ENCODE results near the gene ADRA2A. TPM values are rescaled to one million over a fixed set of nuclear protein-coding genes. Genes with fewer than 3 reads are reported as not detected.
A peak's percentile ranks its signal among the peaks of the same experiment; 100 is the strongest.

The ADRA2A gene
- total RNA-seq, result 4.7 to 5.2 TPM (median 4.9 TPM) in 3 replicates

DNA sequence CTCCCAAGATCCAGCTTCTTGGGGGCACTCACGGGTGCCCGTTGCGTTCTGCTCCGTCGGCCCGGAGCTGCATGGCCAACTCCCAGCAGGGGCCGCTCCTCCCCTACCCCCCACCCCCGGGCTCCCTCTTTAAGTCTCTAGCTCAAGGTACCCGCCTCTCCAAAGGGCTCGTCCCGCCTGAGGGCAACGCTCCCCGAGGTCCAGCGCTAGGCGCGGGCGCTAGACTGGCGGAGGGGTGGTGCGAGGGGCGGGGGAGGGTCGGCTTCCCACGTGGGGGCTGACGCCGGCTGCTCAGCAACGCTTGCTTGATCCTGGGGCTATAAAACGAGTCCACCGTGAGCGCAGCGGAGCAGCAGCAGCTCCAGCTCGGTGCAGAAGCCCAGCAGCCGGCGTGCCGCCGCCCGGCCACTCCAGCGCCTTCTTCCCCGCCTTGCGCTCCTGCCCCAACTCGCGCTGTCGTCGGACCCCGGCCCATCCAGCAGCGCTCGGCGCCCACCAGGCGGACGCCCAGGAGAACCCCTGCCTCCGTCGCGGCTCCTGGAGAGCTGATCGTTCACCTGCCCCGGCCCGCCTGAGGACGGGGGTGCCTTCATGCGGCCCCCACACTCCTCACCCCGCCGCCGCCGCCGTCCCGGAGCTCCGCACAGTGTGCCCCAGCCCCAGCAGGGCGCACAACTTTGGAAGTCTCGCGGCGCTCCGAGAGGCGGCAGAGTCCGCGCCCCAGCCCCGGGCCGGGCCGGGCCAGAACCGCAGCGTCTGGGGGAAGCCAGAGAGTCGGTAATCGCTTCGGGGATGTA lies at the start of gene ADRA2A:
Gene ADRA2A (plus strand): TSS at position 348 of the 797 bp plus-strand sequence. CDS start 968 bp downstream, outside the sequence.
- peak; percentile 47 to 71 for DNase-seq (ENCODE audit: low spot score in 2 of 2, unreplicated experiment in 2 of 2)
- peak within 1 kb of the TSS; percentile 50 for H3K27ac Mint-ChIP-seq
- H3K9me3 Mint-ChIP-seq, result no peaks in the 10 kb centered on the region
- peaks cover 85% of the 10 kb centered on the region for H3K27me3 Mint-ChIP-seq (ENCODE audit: low read depth)
- no peaks in the 10 kb centered on the region for H3K36me3 Mint-ChIP-seq
- peak within 1 kb of the TSS; percentile 68 for H3K4me3 Mint-ChIP-seq
- peaks cover 16% of the 10 kb centered on the region for H3K4me1 Mint-ChIP-seq
- no peak for TF ChIP-seq CTCF (IDR thresholded peaks at IDR 0.05; ENCODE audit: unreplicated experiment)

DNA sequence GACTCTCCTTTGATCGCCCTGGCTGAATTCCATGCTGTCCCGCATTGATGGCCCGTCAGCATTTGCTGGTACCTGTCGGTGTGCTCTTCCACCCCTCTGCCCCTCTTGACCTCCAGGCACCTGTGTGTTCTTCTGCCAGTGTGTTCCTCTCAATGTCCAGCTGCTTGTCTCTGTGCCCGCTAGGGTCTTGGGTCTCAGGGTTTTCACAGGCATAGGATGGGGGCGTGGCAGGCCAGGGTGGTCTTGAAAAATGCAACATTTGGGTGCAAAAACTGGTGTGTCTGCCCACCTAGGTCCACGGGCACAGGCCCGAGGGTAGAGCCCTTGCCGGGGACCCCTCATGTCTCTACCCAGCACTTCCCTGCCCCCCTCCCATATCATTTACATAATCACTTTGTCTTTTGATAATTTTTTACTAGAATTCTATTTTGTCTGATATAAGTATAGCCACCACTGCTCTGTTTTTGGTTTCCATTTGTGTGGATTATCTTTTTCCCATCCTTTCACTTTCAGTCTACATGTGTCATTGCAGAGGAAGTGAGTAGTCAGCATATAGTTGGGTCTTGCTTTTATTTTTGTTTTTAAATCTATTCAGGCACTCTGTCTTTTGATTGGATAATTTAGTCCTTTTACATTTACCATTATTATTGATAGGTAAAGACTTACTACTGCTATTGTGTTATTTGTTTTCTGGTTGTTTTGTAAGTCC lies 46.6 kb upstream of the ADRA2A start:
- Mint-ChIP-seq H3K27ac (no peak overlapping the region), H3K9me3 (peaks cover 75% of the 10 kb centered on the region), H3K4me1 (no peaks in the 10 kb centered on the region), H3K27me3 (ENCODE audit: low read depth) (no peaks in the 10 kb centered on the region), H3K4me3 (no peak overlapping the region), H3K36me3 (peaks cover 36% of the 10 kb centered on the region)
- no peak for DNase-seq (ENCODE audit: low spot score in 2 of 2, unreplicated experiment in 2 of 2)
- no peak for TF ChIP-seq CTCF (IDR thresholded peaks at IDR 0.05; ENCODE audit: unreplicated experiment)

DNA sequence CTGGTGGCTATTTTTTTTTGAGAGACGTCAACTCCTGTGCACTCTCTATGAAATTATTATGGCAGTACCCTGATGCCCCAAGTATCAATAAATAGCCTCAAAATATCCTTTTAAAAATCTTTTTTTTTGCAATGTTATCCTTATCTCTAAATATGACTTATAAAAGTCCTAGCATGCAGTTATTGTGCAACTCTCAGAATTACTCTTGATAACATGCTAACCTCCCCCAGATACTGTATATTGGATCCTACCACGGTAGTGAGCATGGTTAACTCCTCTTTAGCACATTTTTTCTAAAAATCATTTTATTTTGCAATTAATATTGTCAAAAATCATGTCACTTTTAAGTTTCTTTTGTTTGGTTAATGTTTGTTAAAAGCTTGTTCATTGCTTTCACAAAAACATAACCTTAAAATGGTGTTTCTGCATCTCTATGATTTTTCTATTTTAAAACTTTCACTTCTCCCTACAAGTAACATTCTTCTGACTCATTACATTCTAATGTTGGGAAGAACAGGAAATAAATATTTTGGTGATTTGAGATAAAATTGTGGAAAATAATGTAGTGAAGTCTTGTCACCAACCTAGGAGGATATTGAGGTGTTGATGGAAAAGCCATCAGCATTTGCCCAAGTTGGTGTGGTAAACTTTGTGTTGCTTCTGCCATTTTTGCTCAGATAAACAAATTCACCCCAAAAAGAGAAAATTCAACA lies 42.1 kb upstream of the ADRA2A start:
- Mint-ChIP-seq H3K27me3 (ENCODE audit: low read depth) (no peaks in the 10 kb centered on the region), H3K4me1 (no peaks in the 10 kb centered on the region), H3K36me3 (peaks cover 21% of the 10 kb centered on the region), H3K4me3 (no peak overlapping the region), H3K27ac (no peak overlapping the region), H3K9me3 (peaks cover 53% of the 10 kb centered on the region)
- no peak for DNase-seq (ENCODE audit: low spot score in 2 of 2, unreplicated experiment in 2 of 2)
- no peak for TF ChIP-seq CTCF (IDR thresholded peaks at IDR 0.05; ENCODE audit: unreplicated experiment)

DNA sequence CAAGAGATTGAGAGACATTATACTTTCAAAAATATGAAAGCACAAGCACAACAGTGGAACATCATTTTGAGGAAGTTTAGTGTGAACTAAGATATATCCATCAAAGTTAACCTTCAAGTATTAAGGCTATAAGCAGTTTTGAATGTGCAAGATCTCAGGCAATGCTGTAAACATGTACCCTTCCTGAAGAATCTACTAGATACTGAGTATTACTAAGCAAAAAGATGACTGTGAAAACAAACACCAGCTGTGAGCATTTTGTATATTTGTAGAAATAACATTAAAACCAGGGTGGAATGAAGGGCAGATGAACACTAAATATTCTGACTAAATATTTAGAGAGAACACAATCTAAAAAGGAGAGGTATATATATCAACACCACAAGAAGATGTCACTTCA lies 41.3 kb upstream of the ADRA2A start:
- Mint-ChIP-seq H3K36me3 (peaks cover 20% of the 10 kb centered on the region), H3K27me3 (ENCODE audit: low read depth) (no peaks in the 10 kb centered on the region), H3K27ac (no peak overlapping the region), H3K4me3 (no peak overlapping the region), H3K9me3 (peaks cover 49% of the 10 kb centered on the region), H3K4me1 (no peaks in the 10 kb centered on the region)
- TF ChIP-seq CTCF (IDR thresholded peaks at IDR 0.05; ENCODE audit: unreplicated experiment), result no peak
- DNase-seq (ENCODE audit: low spot score in 2 of 2, unreplicated experiment in 2 of 2), result no peak

DNA sequence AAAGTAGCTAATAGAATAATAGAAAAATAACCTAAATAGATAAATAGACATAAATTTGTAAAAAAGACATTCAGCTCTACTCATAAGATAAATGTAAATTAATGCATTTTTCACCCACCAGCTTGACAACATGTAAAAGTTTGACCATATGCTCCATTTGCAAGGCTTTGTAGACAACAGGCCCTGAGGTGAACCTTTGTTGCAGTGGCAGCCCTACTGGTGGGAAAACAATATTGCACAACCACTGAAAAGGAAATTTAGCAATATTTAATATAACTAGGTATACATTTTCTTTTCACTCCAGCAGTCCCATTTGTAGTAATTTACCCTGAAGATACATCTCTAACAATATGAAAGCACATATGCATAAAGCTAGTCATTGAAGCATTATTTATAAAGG lies 39.0 kb upstream of the ADRA2A start:
- DNase-seq (ENCODE audit: low spot score in 2 of 2, unreplicated experiment in 2 of 2), result no peak
- H3K9me3 Mint-ChIP-seq, result peaks cover 54% of the 10 kb centered on the region

More for the DNA sequence above, 39.0 kb upstream of the ADRA2A start:
- H3K27ac Mint-ChIP-seq, result no peak overlapping the region
- H3K4me3 Mint-ChIP-seq, result no peak overlapping the region
- H3K27me3 Mint-ChIP-seq (ENCODE audit: low read depth), result no peaks in the 10 kb centered on the region
- H3K4me1 Mint-ChIP-seq, result no peaks in the 10 kb centered on the region
- H3K36me3 Mint-ChIP-seq, result peaks cover 10% of the 10 kb centered on the region
- peak; percentile 41 for TF ChIP-seq CTCF (IDR thresholded peaks at IDR 0.05; ENCODE audit: unreplicated experiment)

Data from mesothelial cell of epicardium (in vitro differentiated cells).